Ovary (tissue), 9 donors: ENCODE data around the gene SOX5. TPM values are rescaled to one million over a fixed set of nuclear protein-coding genes. Genes with fewer than 3 reads are reported as not detected.

Experiments used
- DNase-seq, 5 donors: peaks; one replicate each; pipeline ENCODE4 v3.0.0-alpha.2; 2019 to 2020
- H3K27ac ChIP-seq, 2 donors: fragments of 200-600 bp; one replicate each; pipeline versions ENCODE4 v1.5.1 to v1.8.0; 2019 to 2022
- H3K27me3 ChIP-seq: fragments of 200-600 bp; one replicate; pipeline ENCODE4 v1.8.0; 2022
- H3K36me3 ChIP-seq: fragments of 200-600 bp; sonication (generic); one replicate; pipeline ENCODE4 v1.5.1; 2019
- H3K4me1 ChIP-seq: one replicate; pipeline ENCODE4 v1.8.1; 2013; ENCODE audit warnings: mild to moderate bottlenecking, moderate library complexity; ENCODE audit not compliant: insufficient read depth
- H3K4me3 ChIP-seq: fragments of 200-600 bp; sonication (generic); one replicate; pipeline ENCODE4 v1.5.1; 2017
- H3K9me3 ChIP-seq, 2 donors: fragments of 200-600 bp in 1 of 2; sonication (generic) in 1 of 2; one replicate each; pipeline versions ENCODE4 v1.5.1 to v1.8.1; 2013 to 2019; ENCODE audit warnings: mild to moderate bottlenecking in 1 of 2, moderate library complexity in 1 of 2
- CTCF ChIP-seq, 3 donors: fragments of 450-650 bp in 2 of 3; fragments of 200-600 bp in 1 of 3; IDR thresholded peaks; one replicate each; pipeline versions ENCODE4 v1.5.1 to v1.8.0; 2016 to 2022; ENCODE audit warnings: antibody characterized with exemption in 3 of 3, mild to moderate bottlenecking in 1 of 3
- EP300 ChIP-seq: sonication (generic); formaldehyde crosslinking; IDR thresholded peaks from one replicate; pipeline ENCODE4 v1.6.1; 2017; ENCODE audit warnings: antibody characterized with exemption
- POLR2A ChIP-seq: fragments of 450-650 bp; IDR thresholded peaks from one replicate; pipeline ENCODE4 v1.6.1; 2017; ENCODE audit warnings: antibody characterized with exemption, mild to moderate bottlenecking, moderate library complexity
- WGBS, 3 donors: extraction: QIAGEN DNeasy Blood & Tissue Kit in 1 of 3; methylation state at CpG; one replicate each; pipeline versions ENCODE4 v1.1.5 to v1.1.7; 2013 to 2017; 5-methylcytosine and 5-hydroxymethylcytosine counted together
- intact Hi-C, 4 donors: fragments of 100-400 bp; cut with DNase I; formaldehyde crosslinking; loops; one replicate each; pipeline versions ENCODE4 v1.11.0 to v1.15.1; 2022 to 2023
- polyA plus RNA-seq, 2 donors: library from polyadenylated mRNA; stranded (reverse); fragments of 200-250 nt in 1 of 2; fragments of 350-450 nt in 1 of 2; fragmentation: Illumina TruSeq in 1 of 2; extraction: RNeasy Lipid Tissue Mini Kit (QIAGEN cat#74804) in 1 of 2; gene quantifications; one replicate each; pipeline ENCODE4 v1.2.3, GENCODE V29; 2013 to 2014
- total RNA-seq, 7 donors: library from RNA; depleted of rRNA in 2 of 7; stranded (reverse); fragments of >200 nt in 2 of 7; fragmentation: NEBNext Ultra II Directional in 3 of 7; extraction: Animal tissue kit (Norgen Biotek cat#: 25700) in 3 of 7; gene quantifications; one replicate each; pipeline versions ENCODE4 v1.1.0 to v1.2.4, GENCODE V29; 2016 to 2023
- donor health status: DM: no; HTN: no; CAD: no; lungs with moderate emphysema.
- donor health status: DM: no; HTN: no; CAD: no.
- donor health status: Bipolar disorder and iron deficiency.
- donor health status: DM: yes; HTN: yes; CAD: no.
- donor health status: DM: no; HTN: no; CAD: no.
- donor health status: DM: yes; HTN: yes; CAD: no.

The SOX5 gene
- total and polyA plus RNA-seq, 9 donors = 5.7 to 33.7 (median 21.4) TPM

DNA sequence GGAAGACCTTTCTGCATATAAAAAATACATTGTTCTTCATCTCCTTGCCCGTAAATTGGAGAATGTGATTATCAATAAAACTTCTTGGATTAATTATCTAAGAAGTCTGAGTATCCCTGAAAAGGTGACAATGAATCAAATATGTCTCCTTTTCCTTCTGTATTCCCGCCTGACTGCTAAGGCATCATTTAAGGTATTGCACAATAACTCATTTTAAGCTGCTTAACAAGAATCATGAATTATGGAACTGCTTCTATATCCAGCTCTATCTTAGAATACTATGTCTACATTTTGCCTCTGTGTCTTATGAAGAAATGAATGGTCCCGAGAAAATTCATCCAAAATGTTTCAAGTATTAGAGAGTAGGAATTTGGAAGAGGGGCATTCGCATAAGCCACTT, 294.4 kb downstream of the SOX5 start:
- intact Hi-C loops = no loop called here
- 84 to 98% (median 93%) methylated on average over 4 of the region's 4 CpGs for WGBS, 3 donors
- no peak overlapping the region for H3K4me3 ChIP-seq
- H3K9me3 ChIP-seq = no peaks in the 10 kb centered on the region
- DNase-seq = no peak
- no peaks in the 10 kb centered on the region for H3K27me3 ChIP-seq
- no peak overlapping the region for H3K27ac ChIP-seq
- no peaks in the 10 kb centered on the region for H3K36me3 ChIP-seq
- no peak for TF ChIP-seq POLR2A
- no peak for TF ChIP-seq EP300
- no peak for TF ChIP-seq CTCF (IDR thresholded peaks at IDR 0.05)
- H3K4me1 ChIP-seq = no peaks in the 10 kb centered on the region

DNA sequence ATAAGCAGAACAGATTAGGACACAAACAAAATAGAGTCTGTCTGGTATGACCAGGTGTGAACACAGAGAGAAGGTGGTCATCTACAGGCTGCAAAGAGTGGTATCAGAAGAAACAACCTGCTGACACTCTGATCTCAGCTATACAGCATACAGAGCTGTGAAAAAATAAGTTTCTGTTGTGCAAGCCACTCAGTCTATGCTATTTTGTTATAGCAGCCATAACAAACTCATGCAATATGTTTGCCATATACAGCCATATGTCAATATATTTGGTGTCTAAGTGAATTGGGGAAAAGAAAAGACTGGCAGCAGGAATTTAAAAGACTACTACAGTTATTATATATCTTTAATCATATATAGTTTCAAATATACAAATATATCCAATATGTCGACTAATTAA, 300.9 kb downstream of the SOX5 start:
- TF ChIP-seq CTCF (IDR thresholded peaks at IDR 0.05) (no peak), EP300 (no peak)
- H3K36me3 ChIP-seq = no peaks in the 10 kb centered on the region
- DNase-seq = no peak
- H3K4me1 ChIP-seq = no peaks in the 10 kb centered on the region
- intact Hi-C loops = no loop called here
- WGBS, 3 donors = 94 to 98% (median 97%) methylated on average over 1 of the region's 1 CpG
- no peaks in the 10 kb centered on the region for H3K9me3 ChIP-seq
- no peak overlapping the region for H3K4me3 ChIP-seq
- no peaks in the 10 kb centered on the region for H3K27me3 ChIP-seq
- no peak overlapping the region for H3K27ac ChIP-seq

DNA sequence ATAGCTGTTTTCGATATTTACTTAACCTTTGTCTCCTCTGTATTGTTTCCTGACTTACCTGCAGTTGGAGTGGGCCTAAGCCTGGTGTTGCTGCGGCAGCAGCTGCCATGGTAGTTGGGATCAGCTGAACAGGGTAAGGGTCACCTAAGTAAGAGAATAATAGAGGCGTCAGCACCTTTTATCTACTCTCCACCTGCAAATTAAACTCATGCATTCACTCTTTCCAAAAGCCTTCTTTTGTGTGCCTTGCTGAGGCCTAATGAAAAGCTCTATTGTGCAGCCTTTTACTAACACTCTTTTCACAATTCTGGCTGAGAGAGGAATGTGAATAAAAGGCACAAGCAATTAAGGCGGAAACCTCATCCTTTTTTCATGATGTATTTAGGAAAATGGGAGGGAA, 308.7 kb downstream of the SOX5 start:
- TF ChIP-seq EP300 (no peak), CTCF (IDR thresholded peaks at IDR 0.05) (no peak), POLR2A (no peak)
- intact Hi-C loops = no loop called here
- 88 to 94% (median 91%) methylated on average over 4 of the region's 4 CpGs for WGBS, 3 donors

GRCh38 chr12:23634344-23634743, 315.1 kb downstream of the SOX5 start:
- TF ChIP-seq CTCF (IDR thresholded peaks at IDR 0.05) (no peak), POLR2A (no peak), EP300 (no peak)

More for the DNA sequence above, 308.7 kb downstream of the SOX5 start:
- H3K27ac ChIP-seq = no peak overlapping the region
- H3K4me3 ChIP-seq = no peak overlapping the region
- H3K36me3 ChIP-seq = no peaks in the 10 kb centered on the region
- H3K4me1 ChIP-seq = no peaks in the 10 kb centered on the region
- no peak for DNase-seq
- H3K27me3 ChIP-seq = no peaks in the 10 kb centered on the region
- no peaks in the 10 kb centered on the region for H3K9me3 ChIP-seq

More at GRCh38 chr12:23634344-23634743, 315.1 kb downstream of the SOX5 start:
- intact Hi-C loops = no loop called here
- Histone ChIP-seq H3K27ac (no peak overlapping the region), H3K9me3 (no peaks in the 10 kb centered on the region), H3K27me3 (no peaks in the 10 kb centered on the region), H3K36me3 (no peaks in the 10 kb centered on the region), H3K4me1 (no peaks in the 10 kb centered on the region), H3K4me3 (no peak overlapping the region)
- 80 to 90% (median 90%) methylated on average over 2 of the region's 2 CpGs for WGBS, 3 donors
- no peak for DNase-seq
